ENCODE results near the gene IL12RB2.

GRCh38 chr1:67359592-67359991 lies 51.9 kb downstream of the IL12RB2 start:
- TF ChIP-seq POLR2AphosphoS5 (IDR thresholded peaks at IDR 0.05; ENCODE audit: low read depth, low read length) (no peak), REST (IDR thresholded peaks at IDR 0.05; ENCODE audit: insufficient read depth in 1 of 2, low read depth in 2 of 2, low read length in 2 of 2) (no peak), TAF1 (IDR thresholded peaks at IDR 0.05; ENCODE audit: borderline replicate concordance, insufficient read depth, low read length) (no peak), SIN3A (IDR thresholded peaks at IDR 0.05; ENCODE audit: borderline replicate concordance, insufficient read depth, low read length) (no peak), FOXP2 (optimal IDR thresholded peaks at IDR 0.05; ENCODE audit: borderline replicate concordance, extremely low read depth, extremely low read length, insufficient read depth) (no peak)

Data from PFSK-1 (cell line).